ENCODE results near the gene RNF151.
"Not testable (repeated sequence)": the region's sequence is repeated elsewhere in the genome, so short reads cannot be mapped to it uniquely, and the experiment has no call there.

The RNF151 gene

DNA sequence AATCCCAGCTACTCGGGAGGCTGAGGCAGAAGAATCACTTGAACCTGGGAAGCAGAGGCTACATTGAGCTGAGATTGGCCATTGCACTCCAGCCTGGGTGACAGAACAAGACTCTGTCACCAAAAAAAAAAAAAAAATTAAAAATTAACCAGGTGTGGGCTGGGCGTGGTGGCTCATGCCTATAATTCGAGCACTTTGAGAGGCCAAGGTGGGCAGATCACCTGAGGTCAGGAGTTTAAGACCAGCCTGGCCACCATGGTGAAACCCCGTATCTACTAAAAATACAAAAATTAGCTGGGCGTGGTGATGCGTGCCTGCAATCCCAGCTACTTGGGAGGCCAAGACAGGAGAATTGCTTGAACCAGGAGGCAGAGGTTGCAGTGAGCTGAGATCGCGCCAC is 26.8 kb upstream of the RNF151 start:
- DNase-seq = not testable (repeated sequence)

- no peak for DNase-seq
Observed at GRCh38 chr16:1940273-1941161, 26.1 kb upstream of the RNF151 start.

DNA sequence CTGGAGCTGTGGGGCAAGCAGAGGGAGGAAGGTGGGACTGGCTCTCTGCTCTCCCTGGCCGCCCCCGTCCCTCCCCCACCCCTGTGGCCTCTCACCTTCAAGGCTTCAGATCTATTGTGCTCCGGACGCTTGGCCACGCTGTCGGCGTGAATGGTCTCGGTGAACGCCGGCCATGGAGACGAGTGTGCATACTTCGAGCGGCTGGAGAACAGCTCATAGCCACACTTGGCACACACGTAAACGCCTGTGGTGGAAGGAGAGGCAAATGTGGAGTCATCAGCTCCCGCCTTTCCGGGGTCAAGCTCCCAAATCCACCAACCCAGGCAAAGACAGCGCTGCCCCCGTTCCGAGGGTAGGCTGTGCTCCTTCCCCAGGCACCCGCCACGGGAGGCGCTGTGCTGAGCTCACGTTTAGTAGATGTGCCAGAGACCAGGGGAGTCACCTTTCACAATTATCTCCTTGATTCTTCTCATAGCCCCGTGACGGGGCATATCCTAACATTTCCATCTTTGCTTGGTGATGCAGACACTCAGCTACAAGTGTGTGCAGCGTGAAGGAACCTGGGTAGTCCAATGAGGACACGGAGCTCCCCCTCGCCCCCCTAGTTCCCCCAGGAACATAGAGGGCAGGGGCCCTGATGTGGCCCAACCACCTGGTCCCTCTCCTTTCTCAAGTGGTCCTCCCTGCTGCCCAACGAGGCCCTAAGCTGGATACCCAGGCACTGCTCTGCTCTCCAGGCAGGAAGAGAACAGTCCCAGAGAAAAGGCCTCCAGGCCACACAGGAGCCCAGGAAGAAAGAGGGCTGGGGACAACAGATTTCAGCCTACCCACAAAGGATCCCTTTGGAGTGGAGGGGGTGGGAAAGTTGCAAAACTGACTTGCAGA is 25.3 kb upstream of the RNF151 start:
- DNase-seq = no peak

DNA sequence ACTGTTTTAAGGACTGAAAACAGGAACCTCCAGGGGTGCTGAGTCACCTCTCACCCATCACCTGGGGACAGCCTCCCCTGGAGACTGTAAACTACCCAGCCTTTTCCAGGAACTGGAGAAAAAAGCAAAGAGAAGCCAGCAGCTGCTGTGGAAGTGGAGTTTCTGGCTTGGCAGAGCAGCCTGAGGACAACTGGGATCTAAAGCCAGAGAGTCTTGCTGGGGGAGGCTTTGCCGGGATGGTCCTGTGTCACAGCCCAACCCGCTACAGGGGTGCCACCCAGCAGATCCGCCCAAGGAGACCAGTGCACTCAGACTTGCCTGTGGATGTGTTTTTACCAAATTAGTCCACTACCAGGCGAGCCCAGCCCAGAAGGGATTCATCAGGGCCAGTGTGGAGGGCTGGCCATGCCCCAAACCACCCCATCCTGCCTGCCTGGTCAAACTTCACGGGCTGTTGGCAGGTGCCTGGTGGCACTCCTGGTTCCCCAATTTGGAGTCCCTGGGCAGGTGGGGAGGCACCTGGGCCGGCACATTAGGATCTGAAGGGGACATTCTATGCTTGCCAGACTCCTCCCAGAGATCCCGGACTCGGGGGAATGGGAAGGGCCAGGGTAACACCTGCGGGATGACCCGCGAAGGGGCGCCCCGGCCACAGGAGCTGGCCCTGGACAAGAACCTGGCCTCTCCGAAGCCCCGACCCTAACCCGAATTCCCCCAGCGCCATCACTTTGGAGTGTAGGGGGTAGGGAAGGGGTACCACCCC is 24.4 kb upstream of the RNF151 start:
- DNase-seq = no peak

GRCh38 chr16:1942810-1943726 is 23.6 kb upstream of the RNF151 start, which contains the start of gene MSRB1:
Gene MSRB1 (minus strand): TSS chr16:1943199. CDS start chr16:1943156, 43 bp downstream.
- DNase-seq = peak; percentile 99

DNA sequence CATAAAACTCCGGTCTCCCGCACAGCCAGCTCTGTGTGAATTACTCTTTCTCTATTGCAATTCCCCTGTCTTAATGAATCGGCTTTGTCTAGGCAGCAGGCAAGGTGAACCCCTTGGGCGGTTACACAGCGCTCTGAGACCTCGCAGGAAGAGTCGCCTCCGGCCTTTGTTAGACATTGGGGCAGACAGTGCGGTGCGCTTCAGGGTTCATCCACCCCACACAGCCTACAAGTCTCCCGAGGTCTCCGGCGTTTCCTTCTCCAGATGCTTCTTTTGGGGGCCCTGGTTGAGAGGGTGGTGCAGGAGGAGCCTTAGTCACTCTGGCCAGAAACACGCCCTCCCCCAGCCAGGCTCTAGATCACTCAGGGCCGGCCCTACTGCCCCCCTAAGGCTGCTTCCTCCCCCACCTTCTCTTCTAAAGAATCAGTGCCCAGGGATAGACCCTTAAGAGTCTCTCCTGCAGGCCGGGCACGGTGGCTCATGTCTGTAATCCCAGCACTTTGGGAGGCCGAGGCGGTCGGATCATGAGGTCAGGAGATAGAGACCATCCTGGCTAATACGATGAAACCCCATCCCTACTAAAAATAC is 21.9 kb upstream of the RNF151 start:
- no peak for DNase-seq

GRCh38 chr16:1945559-1946391 is 20.9 kb upstream of the RNF151 start:
- no peak for DNase-seq

- no peak for DNase-seq
Observed at GRCh38 chr16:1946495-1947368, 19.9 kb upstream of the RNF151 start.

DNA sequence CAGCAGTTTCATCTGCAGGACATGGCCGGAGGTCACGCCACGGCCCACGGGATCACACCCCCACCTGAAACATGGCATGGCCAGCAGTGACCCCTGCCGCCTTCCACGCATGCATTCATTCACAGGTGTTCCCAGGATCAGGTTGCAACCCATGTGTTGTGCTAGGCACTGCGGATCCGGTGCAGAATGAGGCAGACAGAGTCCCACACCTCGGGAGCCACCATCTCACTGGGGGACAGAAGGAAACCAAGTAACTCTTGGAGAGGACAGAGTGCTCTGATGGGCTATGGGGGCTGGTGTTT is 19.3 kb upstream of the RNF151 start:
- no peak for DNase-seq

GRCh38 chr16:1949507-1949906 is 17.1 kb upstream of the RNF151 start:
- no peak for DNase-seq

DNA sequence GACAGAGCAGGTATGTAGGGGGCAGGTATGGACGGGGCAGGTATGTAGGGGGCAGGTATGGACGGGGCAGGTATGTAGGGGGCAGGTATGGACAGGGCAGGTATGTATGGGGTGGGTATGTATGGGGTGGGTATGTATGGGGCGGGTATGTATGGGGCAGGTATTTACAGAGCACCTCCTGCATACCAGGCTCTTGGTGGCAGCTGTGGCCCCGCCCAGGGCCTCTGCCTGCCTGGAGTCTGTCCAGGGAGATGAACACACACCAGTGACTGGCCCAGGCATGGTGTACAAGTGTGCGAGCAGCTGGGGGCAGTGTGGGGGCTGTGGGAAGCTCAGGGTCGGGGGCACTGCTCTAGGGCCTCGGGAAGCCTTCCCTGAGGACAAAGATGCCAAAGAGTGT is 16.6 kb upstream of the RNF151 start:
- DNase-seq = no peak

GRCh38 chr16:1950559-1950958 is 16.1 kb upstream of the RNF151 start:
- no peak for DNase-seq

DNA sequence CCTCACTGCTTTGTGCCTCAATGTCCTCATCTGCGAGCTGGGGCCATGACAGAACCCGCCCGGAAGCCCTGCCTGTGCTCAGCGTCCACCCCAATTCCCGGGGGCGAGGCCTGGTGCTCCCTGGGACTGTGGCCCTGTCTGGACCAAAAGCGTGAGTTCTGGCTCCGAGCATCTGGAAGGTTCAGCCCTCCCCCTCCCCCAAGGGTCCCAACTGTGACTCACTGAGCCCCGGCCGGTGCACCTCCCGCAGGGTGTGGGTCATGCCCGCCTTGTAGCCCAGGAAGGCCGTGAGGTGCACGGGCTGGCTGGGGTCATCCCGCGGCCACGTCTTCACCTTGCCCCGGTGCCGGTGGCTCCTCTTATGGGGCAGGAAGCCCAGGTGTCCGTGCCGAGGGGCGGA is 12.9 kb upstream of the RNF151 start:
- no peak for DNase-seq

- DNase-seq = not testable (repeated sequence)
Observed at GRCh38 chr16:1957434-1958142, 9.1 kb upstream of the RNF151 start.

DNA sequence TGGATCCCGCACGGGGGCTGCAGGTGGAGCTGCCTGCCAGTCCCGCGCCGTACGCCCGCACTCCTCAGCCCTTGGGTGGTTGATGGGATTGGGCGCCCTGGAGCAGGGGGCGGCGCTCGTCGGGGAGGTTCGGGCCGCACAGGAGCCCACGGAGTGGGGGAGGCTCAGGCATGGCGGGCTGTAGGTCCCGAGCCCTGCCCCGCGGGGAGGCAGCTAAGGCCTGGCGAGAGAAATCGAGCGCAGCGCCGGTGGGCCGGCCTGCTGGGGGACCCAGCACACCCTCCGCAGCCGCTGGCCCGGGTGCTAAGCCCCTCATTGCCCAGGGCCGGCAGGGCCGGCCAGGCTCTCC is 8.5 kb upstream of the RNF151 start:
- DNase-seq = not testable (repeated sequence)

- DNase-seq = no peak
Observed at GRCh38 chr16:1958715-1959268, 7.9 kb upstream of the RNF151 start.

DNA sequence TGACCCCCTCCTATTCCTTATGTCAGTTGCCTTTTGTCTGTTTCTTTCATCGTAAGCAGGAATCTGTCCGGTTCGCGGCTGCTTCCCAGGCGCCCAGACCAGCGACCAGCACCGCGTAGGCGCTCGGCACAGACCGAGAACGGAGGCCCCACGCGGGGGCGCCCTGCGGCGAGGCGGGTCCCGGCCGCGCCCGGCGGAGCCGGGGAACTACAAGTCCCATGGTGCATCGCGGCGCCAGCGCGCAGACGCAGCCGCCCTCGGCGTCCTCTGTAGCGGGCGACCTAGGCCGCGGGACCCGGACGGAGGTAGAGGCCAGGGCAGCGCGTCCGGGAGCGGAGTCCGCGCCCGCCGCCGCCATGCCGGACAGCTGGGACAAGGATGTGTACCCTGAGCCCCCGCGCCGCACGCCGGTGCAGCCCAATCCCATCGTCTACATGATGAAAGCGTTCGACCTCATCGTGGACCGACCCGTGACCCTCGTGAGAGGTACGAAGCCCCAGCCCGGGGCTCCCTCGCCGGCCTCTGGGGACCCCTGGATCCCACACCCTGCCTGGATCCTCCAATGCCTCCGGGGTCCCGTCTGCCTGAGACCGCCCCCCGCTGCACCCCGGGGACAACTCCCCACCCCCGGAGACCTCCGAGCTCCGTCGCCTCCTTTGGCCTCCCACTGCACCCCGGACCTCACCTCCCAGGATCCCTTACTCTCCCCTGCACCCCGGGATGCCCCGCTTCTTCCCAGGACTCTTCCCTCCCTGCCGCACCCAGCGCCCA is 7.2 kb upstream of the RNF151 start, which contains the start of gene NDUFB10:
TSS of gene NDUFB10 (plus strand) at position 270 of the 771 bp plus-strand sequence. CDS start at position 357, 87 bp downstream.
- DNase-seq = peak; percentile 97
